Muscle layer of duodenum (tissue), 2 donors: ENCODE results near the gene STAC2.
A peak's percentile ranks its signal among the peaks of the same experiment; 100 is the strongest.

Source experiments
- H3K27ac ChIP-seq: one replicate; pipeline ENCODE4 v1.7.0; 2013; ENCODE audit warnings: mild to moderate bottlenecking, low read length
- H3K27me3 ChIP-seq: one replicate; pipeline ENCODE4 v1.7.0; 2013; ENCODE audit warnings: low read depth, mild to moderate bottlenecking, control low read depth, low read length
- H3K36me3 ChIP-seq, 2 donors: one replicate each; pipeline ENCODE4 v1.7.0; 2013; ENCODE audit warnings: low read length in 2 of 2, control low read depth in 1 of 2, mild to moderate bottlenecking in 1 of 2; ENCODE audit not compliant: insufficient read depth in 2 of 2, control insufficient read depth in 1 of 2
- H3K4me1 ChIP-seq, 2 donors: one replicate each; pipeline ENCODE4 v1.7.0; 2013; ENCODE audit warnings: low read length in 2 of 2, mild to moderate bottlenecking in 2 of 2, control low read depth in 1 of 2, moderate library complexity in 1 of 2; ENCODE audit not compliant: insufficient read depth in 2 of 2, control insufficient read depth in 1 of 2
- H3K4me3 ChIP-seq, 2 donors: one replicate each; pipeline ENCODE4 v1.7.0; 2013; ENCODE audit warnings: low read length in 2 of 2, low read depth in 1 of 2, mild to moderate bottlenecking in 1 of 2
- H3K9me3 ChIP-seq, 2 donors: one replicate each; pipeline ENCODE4 v1.7.0; 2013; ENCODE audit warnings: low read length in 2 of 2, control low read depth in 1 of 2, mild to moderate bottlenecking in 1 of 2; ENCODE audit not compliant: control insufficient read depth in 1 of 2
- donor health status: healthy.

STAC2 gene

GRCh38 chr17:39219647-39220154 is 6.0 kb downstream of the STAC2 start:
- Histone ChIP-seq H3K4me3 (no peak overlapping the region), H3K27me3 (no peaks in the 10 kb centered on the region), H3K27ac (no peak overlapping the region), H3K9me3 (no peaks in the 10 kb centered on the region), H3K4me1 (peaks cover 0 to 3% of the 10 kb centered on the region in 2 donors), H3K36me3 (no peaks in the 10 kb centered on the region)

GRCh38 chr17:39218906-39219305 is 6.8 kb downstream of the STAC2 start:
- Histone ChIP-seq H3K9me3 (no peaks in the 10 kb centered on the region), H3K4me1 (no peaks in the 10 kb centered on the region), H3K36me3 (no peaks in the 10 kb centered on the region), H3K27ac (no peak overlapping the region), H3K27me3 (no peaks in the 10 kb centered on the region), H3K4me3 (no peak overlapping the region)

- Histone ChIP-seq H3K4me3 (no peak overlapping the region), H3K9me3 (no peaks in the 10 kb centered on the region), H3K27ac (no peak overlapping the region), H3K36me3 (no peaks in the 10 kb centered on the region), H3K4me1 (no peaks in the 10 kb centered on the region), H3K27me3 (no peaks in the 10 kb centered on the region)
Observed at GRCh38 chr17:39217734-39218369, 7.9 kb downstream of the STAC2 start.

- Histone ChIP-seq H3K27ac (no peak overlapping the region), H3K27me3 (no peaks in the 10 kb centered on the region), H3K4me3 (no peak overlapping the region), H3K36me3 (no peaks in the 10 kb centered on the region), H3K4me1 (peaks cover 5 to 14% of the 10 kb centered on the region in 2 donors), H3K9me3 (no peaks in the 10 kb centered on the region)
Observed at GRCh38 chr17:39213852-39214251, 11.9 kb downstream of the STAC2 start.

GRCh38 chr17:39212841-39213480 is 12.8 kb downstream of the STAC2 start:
- Histone ChIP-seq H3K36me3 (no peaks in the 10 kb centered on the region), H3K4me1 (peaks cover 5 to 19% of the 10 kb centered on the region in 2 donors), H3K9me3 (no peaks in the 10 kb centered on the region), H3K27ac (no peak overlapping the region), H3K27me3 (no peaks in the 10 kb centered on the region), H3K4me3 (no peak overlapping the region)

GRCh38 chr17:39212195-39212810 is 13.4 kb downstream of the STAC2 start:
- Histone ChIP-seq H3K27me3 (no peaks in the 10 kb centered on the region), H3K36me3 (no peaks in the 10 kb centered on the region), H3K27ac (no peak overlapping the region), H3K4me3 (no peak overlapping the region), H3K9me3 (no peaks in the 10 kb centered on the region), H3K4me1 (peaks cover 5 to 19% of the 10 kb centered on the region in 2 donors)

- H3K4me1 ChIP-seq = peaks cover 5 to 19% of the 10 kb centered on the region in 2 donors
- no peaks in the 10 kb centered on the region for H3K9me3 ChIP-seq
- H3K4me3 ChIP-seq = peak overlapping the region in 1 of 2 donors; percentile 49
- H3K27me3 ChIP-seq = no peaks in the 10 kb centered on the region
- H3K36me3 ChIP-seq = peaks cover 1 to 2% of the 10 kb centered on the region in 2 donors
- H3K27ac ChIP-seq = no peak overlapping the region
Observed at GRCh38 chr17:39210093-39210434, 15.7 kb downstream of the STAC2 start.

GRCh38 chr17:39209317-39210092 is 16.2 kb downstream of the STAC2 start:
- peaks cover 5 to 19% of the 10 kb centered on the region in 2 donors for H3K4me1 ChIP-seq
- H3K4me3 ChIP-seq = peak overlapping the region in 1 of 2 donors; percentile 49
- H3K27me3 ChIP-seq = no peaks in the 10 kb centered on the region
- H3K36me3 ChIP-seq = peaks cover 7% of the 10 kb centered on the region in 2 donors
- no peaks in the 10 kb centered on the region for H3K9me3 ChIP-seq
- no peak overlapping the region for H3K27ac ChIP-seq

- Histone ChIP-seq H3K9me3 (no peaks in the 10 kb centered on the region), H3K27ac (no peak overlapping the region), H3K27me3 (no peaks in the 10 kb centered on the region), H3K4me3 (no peak overlapping the region), H3K36me3 (peaks cover 13% of the 10 kb centered on the region in 2 donors), H3K4me1 (peaks cover 5 to 19% of the 10 kb centered on the region in 2 donors)
Observed at GRCh38 chr17:39208893-39209292, 16.9 kb downstream of the STAC2 start.

GRCh38 chr17:39208136-39208535 is 17.6 kb downstream of the STAC2 start:
- H3K27me3 ChIP-seq = no peaks in the 10 kb centered on the region
- H3K27ac ChIP-seq = no peak overlapping the region
- H3K36me3 ChIP-seq = peaks cover 17 to 21% of the 10 kb centered on the region in 2 donors
- no peak overlapping the region for H3K4me3 ChIP-seq
- H3K4me1 ChIP-seq = peaks cover 5 to 19% of the 10 kb centered on the region in 2 donors
- no peaks in the 10 kb centered on the region for H3K9me3 ChIP-seq

GRCh38 chr17:39205112-39205526 is 20.6 kb downstream of the STAC2 start:
- Histone ChIP-seq H3K36me3 (peaks cover 31 to 42% of the 10 kb centered on the region in 2 donors), H3K27ac (no peak overlapping the region), H3K4me3 (no peak overlapping the region), H3K27me3 (no peaks in the 10 kb centered on the region), H3K9me3 (no peaks in the 10 kb centered on the region), H3K4me1 (peaks cover 10 to 33% of the 10 kb centered on the region in 2 donors)
